CD4-positive, CD25-positive, alpha-beta regulatory T cell (primary cell): Measurements from ENCODE around the gene CXCL14. TPM values are rescaled to one million over a fixed set of nuclear protein-coding genes. Genes with fewer than 3 reads are reported as not detected.

Experiments
- ATAC-seq, 2 donors: fragments of 150-1000 bp; cut with Tn5 transposase; one replicate each; pipeline ENCODE4 v1.10.0; 2021; ENCODE audit warnings: low read depth in 2 of 2, moderate number of reproducible peaks in 2 of 2, moderate library complexity in 1 of 2
- DNase-seq, 3 donors: peaks; one replicate each; pipeline versions ENCODE4 v3.0.0 to v3.0.0-alpha.2; 2012 to 2022; ENCODE audit warnings: mixed read lengths in 1 of 3
- H3K27ac ChIP-seq: one replicate; pipeline ENCODE4 v1.7.0; 2013; ENCODE audit warnings: mild to moderate bottlenecking, low read length; ENCODE audit not compliant: insufficient read depth, poor library complexity, severe bottlenecking
- H3K27me3 ChIP-seq: one replicate; pipeline ENCODE4 v1.7.0; 2013; ENCODE audit warnings: low read length; ENCODE audit not compliant: control insufficient read depth, insufficient read depth
- H3K36me3 ChIP-seq: one replicate; pipeline ENCODE4 v1.7.0; 2013; ENCODE audit warnings: mild to moderate bottlenecking, low read length, moderate library complexity; ENCODE audit not compliant: control insufficient read depth, insufficient read depth
- H3K4me1 ChIP-seq: 2 replicates; pipeline ENCODE4 v1.7.0; 2013; ENCODE audit warnings: mild to moderate bottlenecking, low read length; ENCODE audit not compliant: insufficient read depth, control insufficient read depth, poor library complexity, severe bottlenecking
- H3K4me3 ChIP-seq: one replicate; pipeline ENCODE4 v1.7.0; 2013; ENCODE audit warnings: low read depth, mild to moderate bottlenecking, low read length, moderate library complexity
- H3K9me3 ChIP-seq, 2 experiments: 1 replicate in 1 of 2; 2 replicates in 1 of 2; pipeline ENCODE4 v1.7.0; 2013; ENCODE audit warnings: low read length in 2 of 2, mild to moderate bottlenecking in 1 of 2, moderate library complexity in 1 of 2; ENCODE audit not compliant: control insufficient read depth in 2 of 2
- H3K27ac Mint-ChIP-seq, 3 donors: one replicate each; pipeline ENCODE4 v1.8.0; 2020 to 2022; ENCODE audit warnings: mild to moderate bottlenecking in 3 of 3, mixed read lengths in 3 of 3, moderate library complexity in 2 of 3
- H3K27me3 Mint-ChIP-seq: one replicate; pipeline ENCODE4 v1.8.0; 2022; ENCODE audit warnings: mild to moderate bottlenecking, mixed read lengths
- H3K36me3 Mint-ChIP-seq: one replicate; pipeline ENCODE4 v1.8.0; 2020; ENCODE audit warnings: mixed read lengths
- H3K4me1 Mint-ChIP-seq, 4 donors: one replicate each; pipeline ENCODE4 v1.8.0; 2020 to 2022; ENCODE audit warnings: mixed read lengths in 4 of 4, mild to moderate bottlenecking in 1 of 4
- H3K4me3 Mint-ChIP-seq, 4 donors: one replicate each; pipeline ENCODE4 v1.8.0; 2020 to 2022; ENCODE audit warnings: mild to moderate bottlenecking in 4 of 4, mixed read lengths in 4 of 4, moderate library complexity in 3 of 4
- H3K9me3 Mint-ChIP-seq, 7 donors: one replicate each; pipeline ENCODE4 v1.8.0; 2020 to 2022; ENCODE audit warnings: mixed read lengths in 7 of 7, mild to moderate bottlenecking in 3 of 7, moderate library complexity in 2 of 7
- polyA plus RNA-seq, 4 donors: library from polyadenylated mRNA; unstranded; fragments of 300-500 nt; fragmentation: Illumina TruSeq; gene quantifications; one replicate each; pipeline ENCODE4 v1.2.3, GENCODE V29; 2021
- total RNA-seq: library from RNA; stranded (reverse); gene quantifications from one replicate; pipeline ENCODE4 v1.2.3, GENCODE V29; 2022

Gene CXCL14
- total and polyA plus RNA-seq, 5 donors from 2014 or later, result not detected

GRCh38 chr5:135538261-135538660, 40.5 kb downstream of the CXCL14 start:
- Mint-ChIP-seq H3K27ac (no peak overlapping the region), H3K4me1 (peaks cover 4 to 13% (median 7%) of the 10 kb centered on the region in 4 donors), H3K4me3 (no peak overlapping the region), H3K36me3 (no peaks in the 10 kb centered on the region), H3K27me3 (peaks cover 72% of the 10 kb centered on the region), H3K9me3 (peaks cover 0 to 10% (median 0%) of the 10 kb centered on the region in 7 donors)
- Histone ChIP-seq H3K9me3 (no peaks in the 10 kb centered on the region), H3K4me3 (no peak overlapping the region), H3K4me1 (peaks cover 4% of the 10 kb centered on the region), H3K27me3 (peaks cover 52% of the 10 kb centered on the region), H3K36me3 (no peaks in the 10 kb centered on the region), H3K27ac (no peak overlapping the region)
- DNase-seq (no peak), ATAC-seq (no peak)

- ATAC-seq (no peak), DNase-seq (no peak)
- Mint-ChIP-seq H3K27me3 (peaks cover 72% of the 10 kb centered on the region), H3K36me3 (no peaks in the 10 kb centered on the region), H3K27ac (no peak overlapping the region), H3K9me3 (peaks cover 0 to 10% (median 0%) of the 10 kb centered on the region in 7 donors), H3K4me1 (peaks cover 0 to 8% (median 2%) of the 10 kb centered on the region in 4 donors), H3K4me3 (no peak overlapping the region)
- H3K27me3 ChIP-seq, result peaks cover 47% of the 10 kb centered on the region
- H3K9me3 ChIP-seq, result no peaks in the 10 kb centered on the region
- no peaks in the 10 kb centered on the region for H3K36me3 ChIP-seq
- H3K4me1 ChIP-seq, result no peaks in the 10 kb centered on the region
- no peak overlapping the region for H3K27ac ChIP-seq
- H3K4me3 ChIP-seq, result no peak overlapping the region
Observed at GRCh38 chr5:135537745-135538144, 41.0 kb downstream of the CXCL14 start.

DNA sequence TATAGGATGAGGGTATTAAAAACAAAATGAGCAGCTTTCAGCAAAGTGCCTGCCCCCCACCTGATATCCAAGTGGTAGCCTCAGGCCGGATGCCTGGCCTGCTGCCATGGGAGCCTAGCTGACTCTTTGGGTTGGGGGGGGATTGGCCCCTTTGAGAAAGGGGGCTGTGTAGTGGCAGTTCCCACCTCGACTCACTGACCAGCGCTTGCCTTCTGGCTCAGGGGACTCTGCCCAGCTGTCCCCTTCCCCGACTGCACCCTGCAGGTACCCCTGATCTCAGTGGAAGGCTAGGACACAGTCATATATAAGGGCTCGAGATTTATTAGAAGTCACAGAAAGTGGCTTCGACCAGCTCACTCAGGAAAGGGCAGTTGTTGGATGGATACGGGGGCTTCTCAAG, 41.5 kb downstream of the CXCL14 start:
- H3K27ac Mint-ChIP-seq, result no peak overlapping the region

GRCh38 chr5:135535820-135536801, 42.7 kb downstream of the CXCL14 start, which contains the start of gene NEUROG1:
TSS of gene NEUROG1 (minus strand) at chr5:135535964. CDS start at chr5:135535690, 274 bp downstream.
- Histone ChIP-seq H3K27me3 (peaks cover 40% of the 10 kb centered on the region), H3K36me3 (no peaks in the 10 kb centered on the region), H3K9me3 (no peaks in the 10 kb centered on the region), H3K27ac (no peak within 1 kb of the TSS), H3K4me3 (no peak within 1 kb of the TSS), H3K4me1 (no peaks in the 10 kb centered on the region)
- DNase-seq (no peak), ATAC-seq (no peak)
- Mint-ChIP-seq H3K4me1 (peaks cover 0 to 5% (median 0%) of the 10 kb centered on the region in 4 donors), H3K27ac (peak within 1 kb of the TSS in 1 of 3 donors; percentile 35), H3K9me3 (peaks cover 0 to 14% (median 0%) of the 10 kb centered on the region in 7 donors), H3K36me3 (no peaks in the 10 kb centered on the region), H3K4me3 (peak within 1 kb of the TSS in 1 of 4 donors; percentile 2), H3K27me3 (peaks cover 74% of the 10 kb centered on the region)

More for the DNA sequence above, 41.5 kb downstream of the CXCL14 start:
- H3K9me3 ChIP-seq, result no peaks in the 10 kb centered on the region
- ATAC-seq (no peak), DNase-seq (no peak)
- no peak overlapping the region for H3K27ac ChIP-seq
- H3K27me3 ChIP-seq, result peaks cover 47% of the 10 kb centered on the region
- H3K36me3 Mint-ChIP-seq, result no peaks in the 10 kb centered on the region
- H3K27me3 Mint-ChIP-seq, result peaks cover 75% of the 10 kb centered on the region
- H3K4me3 ChIP-seq, result no peak overlapping the region
- no peaks in the 10 kb centered on the region for H3K36me3 ChIP-seq
- no peak overlapping the region for H3K4me3 Mint-ChIP-seq
- H3K4me1 Mint-ChIP-seq, result peaks cover 0 to 8% (median 2%) of the 10 kb centered on the region in 4 donors
- H3K9me3 Mint-ChIP-seq, result peaks cover 0 to 11% (median 0%) of the 10 kb centered on the region in 7 donors
- no peaks in the 10 kb centered on the region for H3K4me1 ChIP-seq

- Mint-ChIP-seq H3K4me1 (peaks cover 0 to 5% (median 0%) of the 10 kb centered on the region in 4 donors), H3K4me3 (no peak overlapping the region), H3K36me3 (no peaks in the 10 kb centered on the region), H3K27me3 (peaks cover 72% of the 10 kb centered on the region), H3K9me3 (peaks cover 0 to 14% (median 0%) of the 10 kb centered on the region in 7 donors), H3K27ac (no peak overlapping the region)
- no peaks in the 10 kb centered on the region for H3K36me3 ChIP-seq
- DNase-seq (no peak), ATAC-seq (no peak)
- no peaks in the 10 kb centered on the region for H3K9me3 ChIP-seq
- no peak overlapping the region for H3K4me3 ChIP-seq
- no peak overlapping the region for H3K27ac ChIP-seq
- H3K27me3 ChIP-seq, result peaks cover 35% of the 10 kb centered on the region
- no peaks in the 10 kb centered on the region for H3K4me1 ChIP-seq
Observed at GRCh38 chr5:135535420-135535819, 43.4 kb downstream of the CXCL14 start.

DNA sequence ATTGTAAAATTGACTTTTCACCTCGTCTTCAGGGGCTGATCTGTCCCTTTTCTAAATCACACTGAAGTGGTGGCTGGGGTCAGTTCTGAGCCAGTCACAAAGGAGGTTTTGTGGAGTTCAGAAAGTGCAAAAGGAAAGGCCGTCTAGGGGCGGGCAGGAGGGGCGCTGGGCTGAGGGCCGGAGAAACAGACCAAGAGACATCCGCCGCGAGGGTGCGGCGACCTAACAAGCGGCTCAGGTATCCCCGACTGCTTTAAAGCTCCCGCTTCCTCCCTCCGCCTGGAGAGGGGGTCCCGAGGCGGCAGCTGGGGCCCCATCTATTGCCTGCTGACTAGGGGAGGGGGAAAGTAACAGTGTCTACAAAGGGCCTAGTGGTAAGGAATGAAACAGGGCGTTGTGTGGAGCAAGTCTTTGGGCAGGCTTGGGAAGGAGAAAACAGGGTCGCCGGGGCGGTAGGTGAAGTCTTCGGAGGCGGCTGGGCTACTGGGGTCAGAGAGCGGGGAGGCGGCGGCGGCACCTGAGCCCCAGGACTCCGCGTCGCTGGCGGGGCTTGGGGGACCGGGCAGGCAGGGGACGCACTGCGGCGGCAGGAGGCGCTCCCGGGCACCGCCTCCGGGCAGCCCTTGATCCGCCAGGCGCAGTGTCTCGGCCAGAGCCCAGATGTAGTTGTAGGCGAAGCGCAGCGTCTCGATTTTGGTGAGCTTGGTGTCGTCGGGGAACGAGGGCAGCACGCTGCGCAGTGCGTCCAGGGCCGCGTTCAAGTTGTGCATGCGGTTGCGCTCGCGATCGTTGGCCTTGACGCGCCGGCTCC, 44.0 kb downstream of the CXCL14 start:
- peaks cover 0 to 14% (median 0%) of the 10 kb centered on the region in 7 donors for H3K9me3 Mint-ChIP-seq
- Histone ChIP-seq H3K36me3 (no peaks in the 10 kb centered on the region), H3K4me3 (no peak overlapping the region), H3K4me1 (no peaks in the 10 kb centered on the region), H3K27ac (no peak overlapping the region), H3K9me3 (no peaks in the 10 kb centered on the region), H3K27me3 (peaks cover 34% of the 10 kb centered on the region)
- H3K27me3 Mint-ChIP-seq, result peaks cover 74% of the 10 kb centered on the region
- H3K36me3 Mint-ChIP-seq, result no peaks in the 10 kb centered on the region
- ATAC-seq, result no peak
- peaks cover 0 to 5% (median 0%) of the 10 kb centered on the region in 4 donors for H3K4me1 Mint-ChIP-seq
- peak overlapping the region in 1 of 4 donors; percentile 2 for H3K4me3 Mint-ChIP-seq
- peak overlapping the region in 1 of 3 donors; percentile 35 for H3K27ac Mint-ChIP-seq
- DNase-seq, result no peak

DNA sequence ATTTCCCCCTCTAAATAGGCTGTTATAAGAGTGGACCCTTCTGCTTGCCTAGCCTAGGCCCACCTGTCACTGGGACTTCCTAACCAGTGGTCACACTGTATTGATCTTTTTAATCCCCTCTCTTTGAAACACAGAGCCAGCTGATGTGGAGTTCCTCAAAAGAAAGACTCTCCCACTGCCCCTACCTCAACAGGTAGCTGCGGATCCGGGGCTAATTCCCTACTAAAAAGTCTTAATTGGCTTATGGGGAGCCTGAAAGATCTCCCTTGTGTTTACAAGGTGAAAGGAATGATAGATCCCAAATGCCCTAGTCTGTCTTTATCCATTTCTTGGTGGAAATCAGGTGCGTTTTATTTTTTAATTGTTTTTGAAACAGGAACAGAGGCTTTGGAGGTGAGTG, 45.0 kb downstream of the CXCL14 start:
- Histone ChIP-seq H3K36me3 (no peaks in the 10 kb centered on the region), H3K4me3 (no peak overlapping the region), H3K27me3 (peaks cover 35% of the 10 kb centered on the region), H3K9me3 (no peaks in the 10 kb centered on the region), H3K27ac (no peak overlapping the region), H3K4me1 (no peaks in the 10 kb centered on the region)
- H3K4me1 Mint-ChIP-seq, result peaks cover 0 to 5% (median 0%) of the 10 kb centered on the region in 4 donors
- no peak overlapping the region for H3K27ac Mint-ChIP-seq
- H3K4me3 Mint-ChIP-seq, result no peak overlapping the region
- peaks cover 70% of the 10 kb centered on the region for H3K27me3 Mint-ChIP-seq
- H3K36me3 Mint-ChIP-seq, result no peaks in the 10 kb centered on the region
- ATAC-seq, result no peak
- no peak for DNase-seq
- H3K9me3 Mint-ChIP-seq, result peaks cover 0 to 14% (median 0%) of the 10 kb centered on the region in 7 donors
